BJ (cell line): ENCODE measurements around the gene SNPH. TPM values are rescaled to one million over a fixed set of nuclear protein-coding genes. Genes with fewer than 3 reads are reported as not detected.

Source experiments
- CTCF ChIA-PET: fragments of 350-600 bp; formaldehyde crosslinking; extraction: SDS; loops from one replicate; lab custom pipeline; 2021; ENCODE audit warnings: antibody characterized with exemption, inconsistent platforms; lab: Yijun Ruan, JAX
- POLR2A ChIA-PET: fragments of 300-600 bp; sonication (Branson Sonifier 250); formaldehyde crosslinking; extraction: SDS; loops from one replicate; lab custom pipeline; 2021; ENCODE audit warnings: antibody characterized with exemption; lab: Charles Lee
- DNase-seq: peaks from one replicate; pipeline ENCODE4 v3.0.0-alpha.2; 2011; ENCODE audit warnings: low read depth
- H3K27me3 ChIP-seq: 2 replicates; pipeline ENCODE4 v1.6.0; 2011; ENCODE audit warnings: low read length; ENCODE audit not compliant: control insufficient read depth, insufficient read depth
- H3K36me3 ChIP-seq: 2 replicates; pipeline ENCODE4 v1.5.1; 2011; ENCODE audit warnings: low read length; ENCODE audit not compliant: control insufficient read depth, insufficient read depth
- H3K4me3 ChIP-seq: 2 replicates; pipeline ENCODE4 v1.5.1; 2011; ENCODE audit warnings: low read depth, mild to moderate bottlenecking, control low read depth, low read length
- polyA plus RNA-seq: library from polyadenylated mRNA; depleted of rRNA; stranded (reverse); fragments of >200 nt; gene quantifications from 2 replicates; pipeline ENCODE4 v1.2.3, GENCODE V29; 2011
- TF ChIP-seq, protein P1 (sequence below): IDR thresholded peaks from 2 replicates; pipeline ENCODE4 v1.5.1; 2011; ENCODE audit warnings: low read depth, mild to moderate bottlenecking, control low read depth, inconsistent platforms, low read length, moderate library complexity; ENCODE audit not compliant: insufficient read depth

The SNPH gene
- polyA plus RNA-seq, 1 experiment, result 1.8 TPM

DNA sequence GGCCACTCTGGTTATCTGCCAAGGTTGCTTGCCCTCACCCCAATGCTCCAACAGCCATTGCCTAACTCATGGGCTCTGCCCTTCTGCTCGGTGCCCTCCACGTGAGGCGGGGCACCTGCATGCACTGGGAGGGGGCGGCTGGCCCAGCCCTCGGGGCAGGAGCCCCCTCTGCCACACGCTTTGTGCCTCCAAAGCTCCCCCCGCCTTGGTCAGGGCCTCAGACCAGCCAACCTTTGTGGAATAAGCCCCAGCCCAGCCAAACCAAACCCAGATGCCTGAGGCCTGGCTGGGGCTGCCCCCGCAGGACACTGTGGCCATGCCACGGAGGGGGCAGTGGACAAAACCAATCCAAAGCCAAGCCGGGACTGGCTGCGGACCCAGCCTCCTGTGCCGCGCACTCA lies 41.5 kb downstream of the SNPH start:
- CTCF ChIA-PET, result interaction anchor here (0.6 to 1.9 kb wide), 2 partner anchors 93 to 130 kb away, joined by 3 to 10 read pairs; no protein-coding TSS in a partner anchor
- H3K27me3 ChIP-seq, result no peaks in the 10 kb centered on the region
- no peak overlapping the region for H3K4me3 ChIP-seq
- DNase-seq, result no peak
- TF ChIP-seq, protein P1, sequence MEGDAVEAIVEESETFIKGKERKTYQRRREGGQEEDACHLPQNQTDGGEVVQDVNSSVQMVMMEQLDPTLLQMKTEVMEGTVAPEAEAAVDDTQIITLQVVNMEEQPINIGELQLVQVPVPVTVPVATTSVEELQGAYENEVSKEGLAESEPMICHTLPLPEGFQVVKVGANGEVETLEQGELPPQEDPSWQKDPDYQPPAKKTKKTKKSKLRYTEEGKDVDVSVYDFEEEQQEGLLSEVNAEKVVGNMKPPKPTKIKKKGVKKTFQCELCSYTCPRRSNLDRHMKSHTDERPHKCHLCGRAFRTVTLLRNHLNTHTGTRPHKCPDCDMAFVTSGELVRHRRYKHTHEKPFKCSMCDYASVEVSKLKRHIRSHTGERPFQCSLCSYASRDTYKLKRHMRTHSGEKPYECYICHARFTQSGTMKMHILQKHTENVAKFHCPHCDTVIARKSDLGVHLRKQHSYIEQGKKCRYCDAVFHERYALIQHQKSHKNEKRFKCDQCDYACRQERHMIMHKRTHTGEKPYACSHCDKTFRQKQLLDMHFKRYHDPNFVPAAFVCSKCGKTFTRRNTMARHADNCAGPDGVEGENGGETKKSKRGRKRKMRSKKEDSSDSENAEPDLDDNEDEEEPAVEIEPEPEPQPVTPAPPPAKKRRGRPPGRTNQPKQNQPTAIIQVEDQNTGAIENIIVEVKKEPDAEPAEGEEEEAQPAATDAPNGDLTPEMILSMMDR, result no peak
- POLR2A ChIA-PET, result no interaction called here
- H3K36me3 ChIP-seq, result peaks cover 3% of the 10 kb centered on the region

GRCh38 chr20:1308067-1308701 lies 42.1 kb downstream of the SNPH start:
- ChIA-PET CTCF (interaction anchor here (0.6 to 1.9 kb wide), 3 partner anchors 93 to 159 kb away, joined by 3 to 10 read pairs (median 4); no protein-coding TSS in a partner anchor), POLR2A (no interaction called here)
- TF ChIP-seq, protein P1, result no peak

DNA sequence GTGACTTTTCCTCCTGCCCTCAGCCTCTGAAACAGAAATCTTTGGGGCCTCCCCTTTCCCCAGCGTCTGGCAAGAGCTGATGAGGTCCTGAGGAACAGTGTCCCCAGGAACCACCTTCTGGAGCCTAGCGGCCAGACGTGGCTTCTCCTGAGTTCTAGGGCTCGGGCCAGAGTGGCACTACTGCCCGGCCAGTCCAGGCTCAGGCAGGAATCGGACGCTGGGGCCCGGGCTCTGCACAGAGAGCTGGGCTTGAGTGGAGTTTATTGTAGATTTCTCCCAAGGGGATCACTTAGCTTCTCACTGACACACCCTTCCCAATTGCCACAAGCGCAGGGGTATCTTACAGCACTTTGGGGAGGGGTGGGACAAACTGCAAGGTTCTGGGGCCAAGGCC lies 42.6 kb downstream of the SNPH start:
- Histone ChIP-seq H3K36me3 (peaks cover 3% of the 10 kb centered on the region), H3K4me3 (no peak overlapping the region), H3K27me3 (no peaks in the 10 kb centered on the region)
- ChIA-PET POLR2A (no interaction called here), CTCF (interaction anchor here (1.2 to 1.9 kb wide), 2 partner anchors 129 to 159 kb away, joined by 4 to 10 read pairs; no protein-coding TSS in a partner anchor)
- TF ChIP-seq, protein P1, result no peak
- no peak for DNase-seq

More at GRCh38 chr20:1308067-1308701, 42.1 kb downstream of the SNPH start:
- peaks cover 3% of the 10 kb centered on the region for H3K36me3 ChIP-seq
- DNase-seq, result no peak
- no peak overlapping the region for H3K4me3 ChIP-seq
- H3K27me3 ChIP-seq, result no peaks in the 10 kb centered on the region

- TF ChIP-seq, protein P1, result no peak
These were observed 43.3 kb downstream of the SNPH start for GRCh38 chr20:1309439-1309847.

DNA sequence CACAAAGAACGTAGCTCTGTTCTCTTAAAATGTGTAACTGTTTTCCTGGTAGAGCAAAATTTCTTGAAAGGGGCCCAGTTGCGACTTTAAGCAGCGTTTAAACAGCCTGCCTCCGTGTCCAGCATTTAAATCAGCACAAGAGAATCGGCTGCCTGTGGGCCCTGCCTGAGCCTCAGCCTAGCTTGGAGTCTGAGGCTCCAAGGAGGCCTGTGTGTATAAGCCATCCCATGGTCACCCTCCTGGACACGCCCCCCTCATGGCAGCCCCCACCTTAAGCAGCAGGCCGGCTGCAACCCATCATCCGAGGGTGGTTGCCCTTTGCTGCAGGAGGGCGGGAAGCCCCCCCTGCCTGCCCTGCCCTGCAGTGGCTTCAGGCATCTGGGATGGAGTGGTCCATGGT lies 44.0 kb downstream of the SNPH start:
- no peak for DNase-seq

More at GRCh38 chr20:1309439-1309847, 43.3 kb downstream of the SNPH start:
- Histone ChIP-seq H3K4me3 (no peak overlapping the region), H3K27me3 (no peaks in the 10 kb centered on the region), H3K36me3 (peaks cover 3% of the 10 kb centered on the region)
- CTCF ChIA-PET, result interaction anchor here (0.7 to 4.2 kb wide), 5 partner anchors 9 to 158 kb away, joined by 3 to 66 read pairs (median 6); partner anchors contain the start of gene NSFL1C
- DNase-seq, result no peak
- POLR2A ChIA-PET, result no interaction called here

More for the DNA sequence above, 44.0 kb downstream of the SNPH start:
- POLR2A ChIA-PET, result no interaction called here
- no peaks in the 10 kb centered on the region for H3K27me3 ChIP-seq
- H3K4me3 ChIP-seq, result no peak overlapping the region
- TF ChIP-seq, protein P1, result no peak
- CTCF ChIA-PET, result interaction anchor here (0.6 to 4.2 kb wide), 4 partner anchors 10 to 157 kb away, joined by 3 to 66 read pairs (median 4); partner anchors contain the start of gene NSFL1C
- H3K36me3 ChIP-seq, result peaks cover 3% of the 10 kb centered on the region
